ENCODE measurements around the gene LEKR1. TPM values are rescaled to one million over a fixed set of nuclear protein-coding genes. Genes with fewer than 3 reads are reported as not detected.

LEKR1 gene
- total RNA-seq, 4 donors from 2014 or later, result 0.30 to 3.7 (median 2.7) TPM

DNA sequence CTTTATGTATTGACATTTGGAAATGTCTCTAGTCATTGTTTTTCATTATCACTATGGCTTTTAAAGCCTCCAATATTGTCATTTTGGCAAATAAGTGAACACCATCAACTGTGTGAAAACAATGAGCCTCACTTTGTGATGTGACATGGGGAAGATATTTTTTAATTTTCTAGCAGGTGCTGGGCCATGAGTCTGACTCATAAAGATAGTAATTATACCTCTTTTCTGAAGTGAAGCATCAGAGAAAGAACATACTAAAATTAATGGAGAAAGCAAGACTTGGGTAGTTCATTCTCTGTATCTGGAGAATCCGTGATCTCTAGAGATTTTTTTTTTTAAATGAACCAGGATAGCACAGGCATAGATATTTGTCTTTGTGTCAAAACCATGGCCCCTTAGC is 233.0 kb downstream of the LEKR1 start:
- H3K9me3 ChIP-seq, result no peaks in the 10 kb centered on the region
- no peak overlapping the region for H3K4me3 ChIP-seq
- H3K36me3 ChIP-seq, result no peaks in the 10 kb centered on the region
- H3K27ac ChIP-seq, result no peak overlapping the region
- H3K27me3 ChIP-seq, result no peaks in the 10 kb centered on the region
- peaks cover 0 to 2% (median 0%) of the 10 kb centered on the region in 4 donors for H3K4me1 ChIP-seq
- no peak for DNase-seq (ENCODE audit: low spot score in 2 of 2)
- 93 to 95% methylated on average over 1 of the region's 1 CpG for WGBS, 2 donors
- TF ChIP-seq POLR2A (IDR thresholded peaks at IDR 0.05), result no peak
- TF ChIP-seq EP300 (IDR thresholded peaks at IDR 0.05), result no peak
- no peak for TF ChIP-seq CTCF (IDR thresholded peaks at IDR 0.05)

DNA sequence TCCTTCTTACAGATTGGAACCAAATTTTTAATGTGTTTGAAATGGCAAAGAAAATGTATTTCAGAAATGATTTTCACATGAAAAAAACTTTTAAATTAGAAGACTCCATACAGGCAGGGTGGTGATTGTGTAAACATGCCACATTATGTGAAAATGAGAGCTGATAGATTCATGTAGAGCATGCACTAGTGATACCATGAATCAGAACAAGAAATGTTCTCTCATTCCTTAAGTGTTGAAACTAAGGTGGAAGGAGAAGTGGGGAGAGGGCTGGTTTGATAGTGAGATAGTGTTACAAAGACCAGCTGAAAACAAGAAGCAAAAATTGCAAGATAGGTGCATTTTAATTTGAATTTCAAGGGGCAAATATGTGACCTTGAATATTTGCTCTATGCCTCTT is 233.5 kb downstream of the LEKR1 start:
- DNase-seq (ENCODE audit: low spot score in 2 of 2), result no peak
- Histone ChIP-seq H3K27me3 (no peaks in the 10 kb centered on the region), H3K27ac (no peak overlapping the region), H3K4me3 (no peak overlapping the region), H3K36me3 (no peaks in the 10 kb centered on the region), H3K9me3 (no peaks in the 10 kb centered on the region), H3K4me1 (peaks cover 0 to 7% (median 2%) of the 10 kb centered on the region in 4 donors)
- TF ChIP-seq CTCF (IDR thresholded peaks at IDR 0.05), result no peak
- TF ChIP-seq EP300 (IDR thresholded peaks at IDR 0.05), result no peak
- TF ChIP-seq POLR2A (IDR thresholded peaks at IDR 0.05), result no peak

DNA sequence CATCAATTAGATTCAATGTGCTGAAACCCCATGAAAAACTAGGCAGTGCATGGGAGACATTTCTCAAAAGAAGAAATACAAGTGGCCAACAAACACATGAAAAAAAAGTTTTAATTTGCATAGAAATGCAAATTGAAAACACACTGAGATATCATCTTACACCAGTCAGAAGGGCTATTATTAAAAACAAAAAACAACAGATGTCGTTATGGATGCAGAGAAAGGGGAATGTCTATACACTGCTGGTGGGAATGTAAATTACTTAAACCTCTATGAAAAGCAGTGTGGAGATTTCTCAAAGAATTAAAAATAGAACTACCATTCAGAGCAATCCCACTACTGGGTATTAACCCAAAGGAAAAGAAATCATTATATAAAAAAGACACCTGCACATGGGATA is 235.1 kb downstream of the LEKR1 start:
- Histone ChIP-seq H3K4me1 (peaks cover 0 to 8% (median 2%) of the 10 kb centered on the region in 4 donors), H3K36me3 (no peaks in the 10 kb centered on the region), H3K4me3 (no peak overlapping the region), H3K27me3 (no peaks in the 10 kb centered on the region), H3K27ac (no peak overlapping the region), H3K9me3 (no peaks in the 10 kb centered on the region)
- TF ChIP-seq EP300 (IDR thresholded peaks at IDR 0.05), result no peak
- no peak for TF ChIP-seq CTCF (IDR thresholded peaks at IDR 0.05)
- no peak for TF ChIP-seq POLR2A (IDR thresholded peaks at IDR 0.05)
- 43 to 56% methylated on average over 1 of the region's 1 CpG for WGBS, 2 donors
- no peak for DNase-seq (ENCODE audit: low spot score in 2 of 2)

- 62 to 81% methylated on average over 5 of the region's 5 CpGs for WGBS, 2 donors
- H3K9me3 ChIP-seq, result no peaks in the 10 kb centered on the region
- no peak overlapping the region for H3K27ac ChIP-seq
- no peaks in the 10 kb centered on the region for H3K36me3 ChIP-seq
- DNase-seq (ENCODE audit: low spot score in 2 of 2), result no peak
- H3K27me3 ChIP-seq, result no peaks in the 10 kb centered on the region
- TF ChIP-seq CTCF (IDR thresholded peaks at IDR 0.05) (no peak), EP300 (IDR thresholded peaks at IDR 0.05) (no peak), POLR2A (IDR thresholded peaks at IDR 0.05) (no peak)
- H3K4me3 ChIP-seq, result no peak overlapping the region
- H3K4me1 ChIP-seq, result peaks cover 0 to 8% (median 4%) of the 10 kb centered on the region in 4 donors
These were observed 237.3 kb downstream of the LEKR1 start for GRCh38 chr3:157063469-157063868.

DNA sequence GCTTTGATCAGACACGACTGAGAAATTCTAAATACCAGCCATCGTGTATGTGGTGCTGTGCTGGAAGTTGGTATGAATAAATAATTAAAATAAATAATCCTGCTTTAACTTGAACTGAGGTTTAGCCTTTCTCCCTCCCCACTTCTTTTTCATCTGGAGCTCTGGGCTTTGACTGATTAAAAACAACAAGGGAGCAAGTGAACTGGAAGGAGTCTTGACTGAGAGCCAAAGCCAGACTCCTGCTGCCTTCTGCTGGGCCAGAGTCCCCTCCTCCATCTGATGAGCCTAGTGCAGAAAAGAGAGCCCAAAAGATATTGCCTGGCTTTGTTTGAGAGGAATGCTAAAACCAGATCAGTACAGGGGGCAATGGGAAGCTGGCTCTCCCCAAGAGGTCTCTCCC is 237.8 kb downstream of the LEKR1 start:
- H3K27ac ChIP-seq, result peak overlapping the region in 1 of 4 donors; percentile 36
- H3K4me1 ChIP-seq, result peaks cover 0 to 8% (median 4%) of the 10 kb centered on the region in 4 donors
- 56 to 62% methylated on average over 2 of the region's 2 CpGs for WGBS, 2 donors
- no peak overlapping the region for H3K4me3 ChIP-seq
- no peaks in the 10 kb centered on the region for H3K36me3 ChIP-seq
- no peaks in the 10 kb centered on the region for H3K9me3 ChIP-seq
- H3K27me3 ChIP-seq, result no peaks in the 10 kb centered on the region
- DNase-seq (ENCODE audit: low spot score in 2 of 2), result no peak
- TF ChIP-seq EP300 (IDR thresholded peaks at IDR 0.05) (no peak), POLR2A (IDR thresholded peaks at IDR 0.05) (no peak), CTCF (IDR thresholded peaks at IDR 0.05) (no peak)

All from tibial nerve (tissue), 4 donors.